T-helper 22 cell (primary cell): ENCODE data around the gene TOMM22.
A peak's percentile ranks its signal among the peaks of the same experiment; 100 is the strongest.
"Not testable (repeated sequence)": the region's sequence is repeated elsewhere in the genome, so short reads cannot be mapped to it uniquely, and the experiment has no call there.

Experiments
- DNase-seq: peaks from one replicate; pipeline ENCODE4 v3.0.0-alpha.2; 2020; ENCODE audit warnings: low read depth

The TOMM22 gene

GRCh38 chr22:38681582-38682335 lies at the start of gene TOMM22:
Gene TOMM22, plus strand, starts transcription at chr22:38681957. Its CDS starts 22 bp downstream, at chr22:38681979.
- peak; percentile 73 for DNase-seq

GRCh38 chr22:38632528-38632927 lies 49.2 kb upstream of the TOMM22 start:
- DNase-seq, result no peak

- DNase-seq, result no peak
Observed at GRCh38 chr22:38638216-38638615, 43.5 kb upstream of the TOMM22 start.

- DNase-seq, result no peak
Observed at GRCh38 chr22:38638728-38639127, 43.0 kb upstream of the TOMM22 start.

- DNase-seq, result no peak
Observed at GRCh38 chr22:38641476-38642040, 40.2 kb upstream of the TOMM22 start.

- DNase-seq, result not testable (repeated sequence)
Observed at GRCh38 chr22:38644245-38644644, 37.5 kb upstream of the TOMM22 start.

- DNase-seq, result no peak
Observed at GRCh38 chr22:38645430-38645829, 36.3 kb upstream of the TOMM22 start.

GRCh38 chr22:38649841-38650522 lies 31.8 kb upstream of the TOMM22 start:
- no peak for DNase-seq

- no peak for DNase-seq
Observed at GRCh38 chr22:38652859-38653258, 28.9 kb upstream of the TOMM22 start.

- no peak for DNase-seq
Observed at GRCh38 chr22:38653741-38654140, 28.0 kb upstream of the TOMM22 start.

GRCh38 chr22:38655519-38656255 lies 26.1 kb upstream of the TOMM22 start:
- no peak for DNase-seq

- DNase-seq, result peak; percentile 74
Observed at GRCh38 chr22:38656256-38657044, 25.3 kb upstream of the TOMM22 start, which contains the start of the genes CBY1 and FAM227A. Gene CBY1, plus strand, starts transcription at chr22:38656638. Its CDS starts 11,417 bp downstream, at chr22:38668055. Gene FAM227A, minus strand, starts transcription at chr22:38656392. Its CDS starts 6,224 bp downstream, at chr22:38650168.

- DNase-seq, result no peak
Observed at GRCh38 chr22:38657045-38657909, 24.5 kb upstream of the TOMM22 start.

- DNase-seq, result no peak
Observed at GRCh38 chr22:38674888-38675287, 6.9 kb upstream of the TOMM22 start.

- DNase-seq, result no peak
Observed at GRCh38 chr22:38675833-38676232, 5.9 kb upstream of the TOMM22 start.

- no peak for DNase-seq
Observed at GRCh38 chr22:38684895-38685294, 3.1 kb downstream of the TOMM22 start.

- no peak for DNase-seq
Observed at GRCh38 chr22:38685761-38686160, 4.0 kb downstream of the TOMM22 start.

GRCh38 chr22:38689651-38690050 lies 7.9 kb downstream of the TOMM22 start:
- DNase-seq, result no peak

- no peak for DNase-seq
Observed at GRCh38 chr22:38694049-38694448, 12.3 kb downstream of the TOMM22 start.

GRCh38 chr22:38694940-38695339 lies 13.2 kb downstream of the TOMM22 start:
- no peak for DNase-seq
